HG03558 (cell line): ENCODE results near the gene FOXA3.

ENCODE experiments used
- ATAC-seq: cut with Tn5 transposase; IDR thresholded peaks from one replicate; pipeline ENCODE4 v1.9.1; 2021; ENCODE audit warnings: moderate number of reproducible peaks; ENCODE audit not compliant: unreplicated experiment; ENCODE audit errors: extremely low read depth

FOXA3 gene

GRCh38 chr19:45913874-45914830 lies 50.0 kb downstream of the FOXA3 start, which contains the start of gene NANOS2:
NANOS2 (minus strand) TSS chr19:45914778; CDS start chr19:45914693, 85 bp downstream.
- ATAC-seq, result no peak

GRCh38 chr19:45917421-45918091 lies 53.4 kb downstream of the FOXA3 start:
- ATAC-seq, result no peak

- no peak for ATAC-seq
Observed at GRCh38 chr19:45918721-45919120, 54.6 kb downstream of the FOXA3 start.

GRCh38 chr19:45919678-45920077 lies 55.6 kb downstream of the FOXA3 start:
- ATAC-seq, result no peak

GRCh38 chr19:45920458-45920857 lies 56.3 kb downstream of the FOXA3 start:
- no peak for ATAC-seq

GRCh38 chr19:45922281-45922680 lies 58.2 kb downstream of the FOXA3 start:
- no peak for ATAC-seq
